Thyroid gland (tissue), 4 donors: Measurements from ENCODE around the gene SSUH2.

Experiments used
- CTCF ChIP-seq, 6 experiments: fragments of 200-600 bp in 3 of 6; fragments of 450-650 bp in 3 of 6; sonication (generic) in 3 of 6; IDR thresholded peaks; one replicate each; pipeline ENCODE4 v1.5.1; 2016 to 2019; ENCODE audit warnings: antibody characterized with exemption in 6 of 6, mild to moderate bottlenecking in 2 of 6, inconsistent platforms in 1 of 6, moderate library complexity in 1 of 6
- POLR2A ChIP-seq, 2 donors: fragments of 450-650 bp; IDR thresholded peaks; one replicate each; pipeline ENCODE4 v1.6.1; 2017; ENCODE audit warnings: antibody characterized with exemption in 2 of 2, mild to moderate bottlenecking in 2 of 2, moderate library complexity in 1 of 2

- TF ChIP-seq CTCF (IDR thresholded peaks at IDR 0.05): no peak
- TF ChIP-seq POLR2A (IDR thresholded peaks at IDR 0.05): no peak
Measured at GRCh38 chr3:8578282-8578681, 66.3 kb downstream of the SSUH2 start.
